ENCODE results near the gene PTBP1. TPM values are rescaled to one million over a fixed set of nuclear protein-coding genes. Genes with fewer than 3 reads are reported as not detected.

The PTBP1 gene
- total and polyA plus RNA-seq, 2 of the 13 experiments (the other 11 are each of a cell fraction or from before 2014, with no cell fraction given) = 195 to 288 TPM

DNA sequence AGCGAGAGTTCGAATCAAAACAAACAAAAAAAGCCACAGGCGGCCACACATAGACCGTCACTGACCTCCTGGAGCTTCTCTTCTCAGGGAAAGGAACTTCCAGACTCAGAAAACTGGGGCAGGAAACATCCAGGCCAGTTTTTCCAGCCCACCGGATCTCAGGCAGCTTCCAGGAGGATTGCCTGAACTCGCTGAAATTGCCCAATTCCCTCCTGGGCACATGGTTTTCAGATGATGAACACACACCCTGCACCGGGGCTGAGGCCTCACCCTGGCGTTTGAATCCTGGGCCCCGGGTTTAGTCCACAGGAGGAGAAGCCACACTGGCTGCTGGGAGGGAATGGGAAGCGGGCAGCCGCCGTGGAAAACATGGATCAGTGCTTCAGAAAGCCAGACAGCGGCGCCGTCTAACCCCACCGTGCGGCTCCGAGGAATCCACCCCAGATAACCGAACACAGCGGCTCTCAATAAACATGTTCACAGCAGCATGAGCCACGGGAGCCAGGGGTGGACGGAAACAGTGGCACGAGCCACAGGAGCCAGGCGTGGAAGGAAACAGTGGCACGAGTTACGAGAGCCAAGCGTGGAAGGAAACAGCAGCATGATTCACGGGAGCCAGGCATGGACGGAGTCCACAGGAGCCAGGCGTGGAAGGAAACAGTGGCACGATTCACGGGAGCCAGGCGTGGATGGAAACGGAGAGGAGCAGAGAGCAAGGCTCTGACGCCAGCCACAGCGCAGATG is 18.2 kb upstream of the PTBP1 start (continued):
- TF ChIP-seq, protein P1, sequence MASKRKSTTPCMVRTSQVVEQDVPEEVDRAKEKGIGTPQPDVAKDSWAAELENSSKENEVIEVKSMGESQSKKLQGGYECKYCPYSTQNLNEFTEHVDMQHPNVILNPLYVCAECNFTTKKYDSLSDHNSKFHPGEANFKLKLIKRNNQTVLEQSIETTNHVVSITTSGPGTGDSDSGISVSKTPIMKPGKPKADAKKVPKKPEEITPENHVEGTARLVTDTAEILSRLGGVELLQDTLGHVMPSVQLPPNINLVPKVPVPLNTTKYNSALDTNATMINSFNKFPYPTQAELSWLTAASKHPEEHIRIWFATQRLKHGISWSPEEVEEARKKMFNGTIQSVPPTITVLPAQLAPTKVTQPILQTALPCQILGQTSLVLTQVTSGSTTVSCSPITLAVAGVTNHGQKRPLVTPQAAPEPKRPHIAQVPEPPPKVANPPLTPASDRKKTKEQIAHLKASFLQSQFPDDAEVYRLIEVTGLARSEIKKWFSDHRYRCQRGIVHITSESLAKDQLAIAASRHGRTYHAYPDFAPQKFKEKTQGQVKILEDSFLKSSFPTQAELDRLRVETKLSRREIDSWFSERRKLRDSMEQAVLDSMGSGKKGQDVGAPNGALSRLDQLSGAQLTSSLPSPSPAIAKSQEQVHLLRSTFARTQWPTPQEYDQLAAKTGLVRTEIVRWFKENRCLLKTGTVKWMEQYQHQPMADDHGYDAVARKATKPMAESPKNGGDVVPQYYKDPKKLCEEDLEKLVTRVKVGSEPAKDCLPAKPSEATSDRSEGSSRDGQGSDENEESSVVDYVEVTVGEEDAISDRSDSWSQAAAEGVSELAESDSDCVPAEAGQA (IDR thresholded peaks at IDR 0.05; ENCODE audit: low read depth) = no peak
- TF ChIP-seq, protein P1 (CRISPR knock-in tag; IDR thresholded peaks at IDR 0.05; ENCODE audit: borderline replicate concordance) = peak; percentile 77; the same call in 1 of the 2 replicates
- peak; percentile 81 for TF ChIP-seq NCOA2 (CRISPR knock-in tag; IDR thresholded peaks at IDR 0.05)
- TF ChIP-seq CBX1 (IDR thresholded peaks at IDR 0.05; ENCODE audit: low read depth) = no peak
- no peak for TF ChIP-seq ZNF790 (CRISPR knock-in tag; IDR thresholded peaks at IDR 0.05; ENCODE audit: borderline replicate concordance)
- peak; percentile 36; the same call in 1 of the 2 replicates for TF ChIP-seq KDM3A (CRISPR knock-in tag; IDR thresholded peaks at IDR 0.05; ENCODE audit: low read depth)
- no peak for TF ChIP-seq NCOR1 (IDR thresholded peaks at IDR 0.05; ENCODE audit: borderline replicate concordance, low read length)
- TF ChIP-seq, protein P2, sequence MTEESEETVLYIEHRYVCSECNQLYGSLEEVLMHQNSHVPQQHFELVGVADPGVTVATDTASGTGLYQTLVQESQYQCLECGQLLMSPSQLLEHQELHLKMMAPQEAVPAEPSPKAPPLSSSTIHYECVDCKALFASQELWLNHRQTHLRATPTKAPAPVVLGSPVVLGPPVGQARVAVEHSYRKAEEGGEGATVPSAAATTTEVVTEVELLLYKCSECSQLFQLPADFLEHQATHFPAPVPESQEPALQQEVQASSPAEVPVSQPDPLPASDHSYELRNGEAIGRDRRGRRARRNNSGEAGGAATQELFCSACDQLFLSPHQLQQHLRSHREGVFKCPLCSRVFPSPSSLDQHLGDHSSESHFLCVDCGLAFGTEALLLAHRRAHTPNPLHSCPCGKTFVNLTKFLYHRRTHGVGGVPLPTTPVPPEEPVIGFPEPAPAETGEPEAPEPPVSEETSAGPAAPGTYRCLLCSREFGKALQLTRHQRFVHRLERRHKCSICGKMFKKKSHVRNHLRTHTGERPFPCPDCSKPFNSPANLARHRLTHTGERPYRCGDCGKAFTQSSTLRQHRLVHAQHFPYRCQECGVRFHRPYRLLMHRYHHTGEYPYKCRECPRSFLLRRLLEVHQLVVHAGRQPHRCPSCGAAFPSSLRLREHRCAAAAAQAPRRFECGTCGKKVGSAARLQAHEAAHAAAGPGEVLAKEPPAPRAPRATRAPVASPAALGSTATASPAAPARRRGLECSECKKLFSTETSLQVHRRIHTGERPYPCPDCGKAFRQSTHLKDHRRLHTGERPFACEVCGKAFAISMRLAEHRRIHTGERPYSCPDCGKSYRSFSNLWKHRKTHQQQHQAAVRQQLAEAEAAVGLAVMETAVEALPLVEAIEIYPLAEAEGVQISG (CRISPR knock-in tag; IDR thresholded peaks at IDR 0.05) = peak; percentile 79
- TF ChIP-seq EHMT2 (IDR thresholded peaks at IDR 0.05; ENCODE audit: borderline replicate concordance, low read depth, low read length) = no peak
- 0 out of 2 replicates have a peak, but pooled peaks have one; percentile 54 for TF ChIP-seq ZNF546 (CRISPR knock-in tag; conservative IDR thresholded peaks at IDR 0.05)
- no peak for TF ChIP-seq CC2D1A (CRISPR knock-in tag; IDR thresholded peaks at IDR 0.05)
- TF ChIP-seq, protein P3, sequence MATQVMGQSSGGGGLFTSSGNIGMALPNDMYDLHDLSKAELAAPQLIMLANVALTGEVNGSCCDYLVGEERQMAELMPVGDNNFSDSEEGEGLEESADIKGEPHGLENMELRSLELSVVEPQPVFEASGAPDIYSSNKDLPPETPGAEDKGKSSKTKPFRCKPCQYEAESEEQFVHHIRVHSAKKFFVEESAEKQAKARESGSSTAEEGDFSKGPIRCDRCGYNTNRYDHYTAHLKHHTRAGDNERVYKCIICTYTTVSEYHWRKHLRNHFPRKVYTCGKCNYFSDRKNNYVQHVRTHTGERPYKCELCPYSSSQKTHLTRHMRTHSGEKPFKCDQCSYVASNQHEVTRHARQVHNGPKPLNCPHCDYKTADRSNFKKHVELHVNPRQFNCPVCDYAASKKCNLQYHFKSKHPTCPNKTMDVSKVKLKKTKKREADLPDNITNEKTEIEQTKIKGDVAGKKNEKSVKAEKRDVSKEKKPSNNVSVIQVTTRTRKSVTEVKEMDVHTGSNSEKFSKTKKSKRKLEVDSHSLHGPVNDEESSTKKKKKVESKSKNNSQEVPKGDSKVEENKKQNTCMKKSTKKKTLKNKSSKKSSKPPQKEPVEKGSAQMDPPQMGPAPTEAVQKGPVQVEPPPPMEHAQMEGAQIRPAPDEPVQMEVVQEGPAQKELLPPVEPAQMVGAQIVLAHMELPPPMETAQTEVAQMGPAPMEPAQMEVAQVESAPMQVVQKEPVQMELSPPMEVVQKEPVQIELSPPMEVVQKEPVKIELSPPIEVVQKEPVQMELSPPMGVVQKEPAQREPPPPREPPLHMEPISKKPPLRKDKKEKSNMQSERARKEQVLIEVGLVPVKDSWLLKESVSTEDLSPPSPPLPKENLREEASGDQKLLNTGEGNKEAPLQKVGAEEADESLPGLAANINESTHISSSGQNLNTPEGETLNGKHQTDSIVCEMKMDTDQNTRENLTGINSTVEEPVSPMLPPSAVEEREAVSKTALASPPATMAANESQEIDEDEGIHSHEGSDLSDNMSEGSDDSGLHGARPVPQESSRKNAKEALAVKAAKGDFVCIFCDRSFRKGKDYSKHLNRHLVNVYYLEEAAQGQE (IDR thresholded peaks at IDR 0.05; ENCODE audit: borderline replicate concordance in 1 of 2, low read depth in 1 of 2, low read length in 2 of 2) = no peak
- TF ChIP-seq, protein P4, sequence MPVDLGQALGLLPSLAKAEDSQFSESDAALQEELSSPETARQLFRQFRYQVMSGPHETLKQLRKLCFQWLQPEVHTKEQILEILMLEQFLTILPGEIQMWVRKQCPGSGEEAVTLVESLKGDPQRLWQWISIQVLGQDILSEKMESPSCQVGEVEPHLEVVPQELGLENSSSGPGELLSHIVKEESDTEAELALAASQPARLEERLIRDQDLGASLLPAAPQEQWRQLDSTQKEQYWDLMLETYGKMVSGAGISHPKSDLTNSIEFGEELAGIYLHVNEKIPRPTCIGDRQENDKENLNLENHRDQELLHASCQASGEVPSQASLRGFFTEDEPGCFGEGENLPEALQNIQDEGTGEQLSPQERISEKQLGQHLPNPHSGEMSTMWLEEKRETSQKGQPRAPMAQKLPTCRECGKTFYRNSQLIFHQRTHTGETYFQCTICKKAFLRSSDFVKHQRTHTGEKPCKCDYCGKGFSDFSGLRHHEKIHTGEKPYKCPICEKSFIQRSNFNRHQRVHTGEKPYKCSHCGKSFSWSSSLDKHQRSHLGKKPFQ (CRISPR knock-in tag; IDR thresholded peaks at IDR 0.05; ENCODE audit: insufficient replicate concordance) = peak; percentile 59
- TF ChIP-seq FOXA3 (CRISPR knock-in tag; IDR thresholded peaks at IDR 0.05) = peak; percentile 55
